Loucy (cell line): ENCODE data around the gene NOMO2.
"Not testable (repeated sequence)": the region's sequence is repeated elsewhere in the genome, so short reads cannot be mapped to it uniquely, and the experiment has no call there.

ENCODE experiments used
- CTCF ChIP-seq: fragments of 200-600 bp; sonication (generic); conservative IDR thresholded peaks from 2 replicates; pipeline ENCODE4 v1.5.1; 2014; ENCODE audit warnings: mild to moderate bottlenecking, antibody characterized with exemption, low read length
- EZH2phosphoT487 ChIP-seq: fragments of 200-600 bp; IDR thresholded peaks from 2 replicates; pipeline ENCODE4 v1.6.1; 2018; ENCODE audit warnings: antibody characterized with exemption, mild to moderate bottlenecking, moderate library complexity, borderline replicate concordance

DNA sequence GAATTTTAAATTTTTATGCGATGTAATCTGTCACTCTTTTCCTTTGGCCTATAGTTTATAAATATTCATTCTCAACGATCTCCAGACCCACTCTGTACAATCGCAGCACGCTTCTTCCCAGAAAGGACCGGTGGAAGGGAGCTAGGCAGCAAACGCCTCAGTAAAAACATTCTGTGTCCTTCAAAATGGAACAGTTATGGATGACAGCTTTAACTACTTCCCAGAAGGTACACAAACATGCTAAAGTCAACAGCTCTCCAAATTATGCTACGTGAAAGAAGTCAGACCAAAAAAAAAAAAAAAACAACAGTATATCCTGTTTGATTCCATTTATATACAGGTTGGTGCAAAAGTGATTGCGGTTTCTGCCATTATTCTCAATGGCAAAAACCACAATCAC is 125.9 kb downstream of the NOMO2 start:
- TF ChIP-seq EZH2phosphoT487, CTCF: not testable (repeated sequence)
